ENCODE data around the gene SFTA2. TPM values are rescaled to one million over a fixed set of nuclear protein-coding genes. Genes with fewer than 3 reads are reported as not detected.

Gene SFTA2
- total and polyA plus RNA-seq, 4 experiments from 2014 or later = 0.44 TPM; not detected in 3

DNA sequence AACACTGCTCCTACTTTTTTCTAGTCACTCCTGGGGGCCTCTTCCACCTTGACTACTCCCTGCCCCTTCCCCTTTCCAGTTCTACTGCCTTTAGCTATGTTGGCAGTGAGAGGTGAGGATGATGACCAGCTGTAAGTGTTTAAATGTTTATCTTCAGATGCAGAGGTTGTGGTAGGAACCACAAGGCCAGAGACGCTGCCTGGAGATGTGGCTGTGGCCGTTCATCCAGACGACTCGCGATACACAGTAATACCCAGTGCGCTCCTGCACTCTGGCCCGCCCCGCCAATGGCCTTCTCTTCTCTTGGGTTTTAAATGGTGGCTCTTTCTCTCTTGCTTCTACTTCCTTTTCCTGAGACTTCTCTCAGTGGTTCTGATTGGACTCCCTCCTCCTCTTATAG, 13.3 kb downstream of the SFTA2 start:
- intact Hi-C loops (cut with micrococcal nuclease) = loop anchor here (5.0 kb wide), 1 partner anchor 169 kb away; no protein-coding TSS in a partner anchor
- peaks cover 14% of the 10 kb centered on the region for H3K4me1 ChIP-seq (ENCODE audit: insufficient read depth, low read length)
- no peak overlapping the region for H3K4me3 Mint-ChIP-seq
- H3K27ac Mint-ChIP-seq = no peak overlapping the region
- ChIA-PET CTCF (ENCODE audit: partially characterized antibody) (interaction anchor here (1.1 to 1.3 kb wide), 3 partner anchors 90 to 161 kb away, joined by 3 read pairs; no protein-coding TSS in a partner anchor), POLR2A (ENCODE audit: partially characterized antibody) (no interaction called here)
- no peaks in the 10 kb centered on the region for H3K9me3 Mint-ChIP-seq
- peaks cover 48% of the 10 kb centered on the region for H3K36me3 ChIP-seq (ENCODE audit: insufficient read depth, low read length)
- H3K27me3 Mint-ChIP-seq = no peaks in the 10 kb centered on the region
- H3K36me3 Mint-ChIP-seq = peaks cover 40 to 70% of the 10 kb centered on the region in 2 donors
- no peaks in the 10 kb centered on the region for H3K9me3 ChIP-seq (ENCODE audit: control insufficient read depth in 1 of 2, low read length in 2 of 2)
- peaks cover 18 to 31% (median 25%) of the 10 kb centered on the region in 4 donors for H3K4me1 Mint-ChIP-seq
- no peak overlapping the region for H3K4me3 ChIP-seq (ENCODE audit: low read length in 2 of 2)
- no peak overlapping the region for H3K27ac ChIP-seq (ENCODE audit: low read depth, low read length)
- no peak for DNase-seq
- H3K27me3 ChIP-seq (ENCODE audit: insufficient read depth, low read length) = no peaks in the 10 kb centered on the region

DNA sequence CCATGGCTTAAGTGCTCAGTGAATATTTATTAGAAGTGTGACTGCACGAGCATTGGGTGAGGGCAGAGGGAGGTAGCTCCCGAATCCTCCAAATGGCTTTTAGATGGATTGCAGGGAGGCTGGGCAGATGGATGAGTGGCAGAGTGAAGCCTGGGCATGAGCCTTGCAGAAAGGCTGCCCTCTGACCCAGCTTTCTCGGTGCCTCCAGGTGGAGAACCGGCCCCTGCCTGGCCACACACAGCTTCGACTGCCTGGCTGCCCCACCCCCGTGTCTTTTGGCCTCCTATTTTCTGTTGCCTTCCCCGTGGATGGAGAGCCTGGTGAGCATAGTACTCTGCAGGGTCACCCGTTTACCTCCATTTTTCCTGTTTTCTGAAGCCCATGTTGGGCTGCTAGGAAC, 14.5 kb downstream of the SFTA2 start:
- ChIA-PET POLR2A (ENCODE audit: partially characterized antibody) (interaction anchor here (1.3 kb wide), 1 partner anchor 10 kb away, joined by 5 read pairs; the partner anchor contains the start of gene GTF2H4), CTCF (ENCODE audit: partially characterized antibody) (interaction anchor here (1.3 to 1.4 kb wide), 2 partner anchors 10 to 162 kb away, joined by 3 to 6 read pairs; partner anchors contain the start of gene GTF2H4)
- H3K4me1 ChIP-seq (ENCODE audit: insufficient read depth, low read length) = peaks cover 21% of the 10 kb centered on the region
- H3K27me3 ChIP-seq (ENCODE audit: insufficient read depth, low read length) = no peaks in the 10 kb centered on the region
- Mint-ChIP-seq H3K36me3 (peaks cover 40 to 62% of the 10 kb centered on the region in 2 donors), H3K4me3 (peak overlapping the region in 1 of 8 donors; percentile 12), H3K9me3 (no peaks in the 10 kb centered on the region), H3K27me3 (no peaks in the 10 kb centered on the region), H3K27ac (peak overlapping the region in 1 of 7 donors; percentile 35), H3K4me1 (peaks cover 22 to 42% (median 31%) of the 10 kb centered on the region in 4 donors)
- no peaks in the 10 kb centered on the region for H3K9me3 ChIP-seq (ENCODE audit: control insufficient read depth in 1 of 2, low read length in 2 of 2)
- no peak overlapping the region for H3K4me3 ChIP-seq (ENCODE audit: low read length in 2 of 2)
- intact Hi-C loops (cut with micrococcal nuclease) = loop anchor here (5.0 kb wide), 1 partner anchor 170 kb away; no protein-coding TSS in a partner anchor
- no peak overlapping the region for H3K27ac ChIP-seq (ENCODE audit: low read depth, low read length)
- no peak for DNase-seq
- H3K36me3 ChIP-seq (ENCODE audit: insufficient read depth, low read length) = peaks cover 41% of the 10 kb centered on the region

DNA sequence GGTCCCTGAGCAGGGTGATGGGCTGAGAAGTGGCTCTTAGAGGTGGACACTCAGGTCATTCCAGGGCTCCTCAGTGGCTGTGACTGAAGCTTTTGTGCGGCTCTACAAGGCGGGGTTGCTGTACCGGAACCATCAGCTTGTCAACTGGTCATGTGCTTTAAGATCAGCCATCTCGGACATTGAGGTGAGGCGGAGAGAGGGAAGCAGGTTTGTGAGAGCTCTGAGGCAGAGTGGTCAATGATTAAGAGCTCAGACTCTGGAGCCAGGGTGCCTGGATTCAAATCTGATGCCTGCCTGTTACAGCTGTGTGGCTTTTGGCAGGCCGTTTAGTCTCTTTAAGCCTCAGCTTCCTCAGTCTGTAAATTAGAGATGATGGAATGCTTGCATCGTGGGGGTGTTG, 14.9 kb downstream of the SFTA2 start:
- H3K36me3 ChIP-seq (ENCODE audit: insufficient read depth, low read length) = peaks cover 37% of the 10 kb centered on the region
- no peak overlapping the region for H3K4me3 Mint-ChIP-seq
- CTCF ChIA-PET (ENCODE audit: partially characterized antibody) = interaction anchor here (1.4 to 1.8 kb wide), 4 partner anchors 9 to 241 kb away, joined by 4 to 7 read pairs (median 6); partner anchors contain the start of genes CCHCR1, GTF2H4 and TCF19

DNA sequence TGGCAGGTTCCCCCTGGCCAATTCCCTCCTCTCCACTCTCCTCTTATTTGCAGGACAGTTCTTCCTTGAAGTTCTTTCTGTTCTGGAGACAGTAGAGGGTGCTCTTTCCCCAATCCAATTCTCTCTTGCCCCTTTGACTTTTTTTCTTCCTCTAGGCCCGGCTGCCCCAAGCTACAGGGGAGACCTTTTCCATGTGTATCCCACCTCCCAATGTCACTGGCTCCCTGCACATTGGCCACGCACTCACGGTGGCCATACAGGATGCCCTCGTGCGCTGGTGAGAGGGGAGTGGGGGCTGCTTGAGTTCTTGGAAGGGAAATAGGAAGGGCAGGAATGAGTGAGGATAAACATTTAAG, 16.4 kb downstream of the SFTA2 start:
- Mint-ChIP-seq H3K4me3 (peak overlapping the region; percentile 75 to 96 (median 95)), H3K9me3 (no peaks in the 10 kb centered on the region), H3K4me1 (peaks cover 22 to 46% (median 34%) of the 10 kb centered on the region in 4 donors), H3K27ac (peak overlapping the region; percentile 13 to 87 (median 80)), H3K36me3 (peaks cover 45 to 61% of the 10 kb centered on the region in 2 donors), H3K27me3 (no peaks in the 10 kb centered on the region)
- H3K4me1 ChIP-seq (ENCODE audit: insufficient read depth, low read length) = peaks cover 21% of the 10 kb centered on the region
- intact Hi-C loops (cut with micrococcal nuclease) = loop anchor here (1.0 to 5.0 kb wide), 2 partner anchors 172 to 213 kb away; no protein-coding TSS in a partner anchor
- no peak overlapping the region for H3K4me3 ChIP-seq (ENCODE audit: low read length in 2 of 2)
- H3K27ac ChIP-seq (ENCODE audit: low read depth, low read length) = no peak overlapping the region
- POLR2A ChIA-PET (ENCODE audit: partially characterized antibody) = interaction anchor here (1.1 to 3.3 kb wide), 3 partner anchors 10 to 199 kb away, joined by 3 to 11 read pairs (median 4); partner anchors contain the start of gene PSORS1C1
- peak in 4 of 5 donors; percentile 10 to 39 (median 24) for DNase-seq
- H3K36me3 ChIP-seq (ENCODE audit: insufficient read depth, low read length) = peaks cover 23% of the 10 kb centered on the region
- no peaks in the 10 kb centered on the region for H3K9me3 ChIP-seq (ENCODE audit: control insufficient read depth in 1 of 2, low read length in 2 of 2)
- H3K27me3 ChIP-seq (ENCODE audit: insufficient read depth, low read length) = no peaks in the 10 kb centered on the region
- CTCF ChIA-PET (ENCODE audit: partially characterized antibody) = interaction anchor here (0.6 to 4.9 kb wide), 19 partner anchors 9 to 242 kb away, joined by 3 to 34 read pairs (median 4); partner anchors contain the start of genes CCHCR1 and TCF19

More for the DNA sequence above, 14.9 kb downstream of the SFTA2 start:
- DNase-seq = no peak
- Histone ChIP-seq H3K27me3 (ENCODE audit: insufficient read depth, low read length) (no peaks in the 10 kb centered on the region), H3K9me3 (ENCODE audit: control insufficient read depth in 1 of 2, low read length in 2 of 2) (no peaks in the 10 kb centered on the region), H3K4me1 (ENCODE audit: insufficient read depth, low read length) (peaks cover 21% of the 10 kb centered on the region), H3K27ac (ENCODE audit: low read depth, low read length) (no peak overlapping the region), H3K4me3 (ENCODE audit: low read length in 2 of 2) (no peak overlapping the region)
- intact Hi-C loops (cut with micrococcal nuclease) = loop anchor here (5.0 kb wide), 1 partner anchor 170 kb away; no protein-coding TSS in a partner anchor
- no peaks in the 10 kb centered on the region for H3K9me3 Mint-ChIP-seq
- H3K27me3 Mint-ChIP-seq = no peaks in the 10 kb centered on the region
- H3K4me1 Mint-ChIP-seq = peaks cover 22 to 46% (median 32%) of the 10 kb centered on the region in 4 donors
- POLR2A ChIA-PET (ENCODE audit: partially characterized antibody) = interaction anchor here (1.3 kb wide), 1 partner anchor 9 kb away, joined by 5 read pairs; the partner anchor contains the start of gene GTF2H4
- H3K36me3 Mint-ChIP-seq = peaks cover 38 to 62% of the 10 kb centered on the region in 2 donors
- H3K27ac Mint-ChIP-seq = peak overlapping the region in 1 of 7 donors; percentile 39

DNA sequence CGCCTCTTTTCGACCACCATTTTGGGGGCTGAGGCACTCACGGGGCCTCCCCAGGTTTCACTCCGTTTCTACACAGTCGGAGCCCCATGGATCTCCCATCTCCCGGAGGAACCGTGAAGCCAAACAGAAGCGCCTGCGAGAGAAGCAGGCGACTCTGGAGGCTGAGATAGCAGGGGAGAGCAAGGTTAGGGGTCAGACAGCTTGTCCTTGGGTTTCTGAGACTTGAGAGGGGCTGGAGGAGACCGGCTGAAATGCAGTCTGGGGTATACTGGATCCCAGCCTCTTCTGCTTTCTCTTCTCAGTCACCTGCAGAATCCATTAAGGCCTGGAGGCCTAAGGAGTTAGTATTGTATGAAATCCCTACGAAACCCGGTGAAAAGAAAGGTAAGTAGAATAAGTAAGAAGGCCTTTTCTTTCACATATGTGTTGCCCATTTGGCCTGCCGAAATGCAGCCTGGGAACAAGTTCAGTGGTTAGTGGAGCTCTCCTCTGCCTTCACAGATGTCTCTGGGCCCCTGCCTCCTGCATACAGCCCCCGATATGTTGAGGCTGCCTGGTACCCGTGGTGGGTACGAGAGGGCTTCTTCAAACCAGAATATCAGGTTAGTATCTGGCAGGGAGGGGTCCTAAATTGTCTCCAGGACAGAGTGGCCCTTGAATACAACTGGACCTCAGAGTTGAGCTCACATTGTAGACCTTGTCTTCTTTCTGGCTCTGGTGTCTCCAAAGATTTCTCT, 16.9 kb downstream of the SFTA2 start:
- no peaks in the 10 kb centered on the region for H3K27me3 ChIP-seq (ENCODE audit: insufficient read depth, low read length)
- H3K36me3 ChIP-seq (ENCODE audit: insufficient read depth, low read length) = peaks cover 19% of the 10 kb centered on the region
- CTCF ChIA-PET (ENCODE audit: partially characterized antibody) = interaction anchor here (1.0 to 4.9 kb wide), 16 partner anchors 19 to 204 kb away, joined by 3 to 34 read pairs (median 4); no protein-coding TSS in a partner anchor
- POLR2A ChIA-PET (ENCODE audit: partially characterized antibody) = interaction anchor here (1.0 to 3.3 kb wide), 8 partner anchors 10 to 301 kb away, joined by 3 to 13 read pairs (median 6); partner anchors contain the start of genes DDR1, MRPS18B, PPP1R10 and PSORS1C1
- peak overlapping the region; percentile 83 to 98 (median 90) for H3K27ac Mint-ChIP-seq
- no peaks in the 10 kb centered on the region for H3K27me3 Mint-ChIP-seq
- no peaks in the 10 kb centered on the region for H3K9me3 ChIP-seq (ENCODE audit: control insufficient read depth in 1 of 2, low read length in 2 of 2)
- peak overlapping the region; percentile 77 for H3K27ac ChIP-seq (ENCODE audit: low read depth, low read length)
- intact Hi-C loops (cut with micrococcal nuclease) = loop anchor here (1.0 to 5.0 kb wide), 4 partner anchors 87 to 213 kb away; no protein-coding TSS in a partner anchor
- no peak for DNase-seq
- peaks cover 21% of the 10 kb centered on the region for H3K4me1 ChIP-seq (ENCODE audit: insufficient read depth, low read length)
- H3K4me3 Mint-ChIP-seq = peak overlapping the region; percentile 89 to 96 (median 95)
- peaks cover 22 to 46% (median 34%) of the 10 kb centered on the region in 4 donors for H3K4me1 Mint-ChIP-seq
- peaks cover 41 to 56% of the 10 kb centered on the region in 2 donors for H3K36me3 Mint-ChIP-seq
- peak overlapping the region; percentile 70 to 94 for H3K4me3 ChIP-seq (ENCODE audit: low read length in 2 of 2)
- H3K9me3 Mint-ChIP-seq = no peaks in the 10 kb centered on the region

DNA sequence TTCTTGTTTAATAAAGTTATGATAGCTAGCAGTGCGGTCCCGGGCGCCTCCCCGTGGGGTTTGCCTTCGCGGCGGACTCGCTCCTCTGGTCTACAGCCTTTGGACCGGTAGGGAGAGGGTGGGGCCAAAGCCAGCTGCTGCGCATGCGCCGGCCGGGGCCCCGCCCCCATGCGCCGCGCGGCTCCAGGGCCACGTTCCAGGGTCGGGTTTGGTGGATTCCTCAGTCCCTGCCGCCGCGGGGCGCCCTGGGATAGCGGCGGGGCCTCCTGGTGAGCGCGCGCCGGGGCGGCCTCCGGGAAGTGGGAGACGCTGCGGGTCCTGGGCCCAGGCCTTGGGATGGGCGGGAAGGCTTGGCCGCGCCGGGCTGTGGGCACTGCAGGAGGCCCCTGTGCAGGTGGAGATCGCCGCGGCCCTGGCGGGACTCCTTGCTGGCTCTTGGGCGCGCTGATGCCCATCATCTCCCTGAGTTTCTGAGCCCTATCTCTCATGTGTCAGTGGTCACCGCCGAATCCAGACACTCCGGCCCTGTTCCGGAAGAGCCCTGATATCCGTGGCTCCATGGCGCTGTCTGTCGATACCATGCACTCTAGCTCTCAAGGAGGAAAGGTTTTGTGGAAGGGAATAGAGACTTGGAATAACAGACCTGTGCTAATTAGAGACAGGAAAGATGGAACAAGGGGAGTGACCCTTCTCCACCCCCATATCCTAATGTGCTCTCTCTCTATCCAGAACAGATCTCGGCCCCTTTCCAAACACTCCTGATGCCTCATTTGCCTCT, 17.7 kb downstream of the SFTA2 start, which contains the start of gene VARS2:
Gene VARS2 (plus strand): TSS at position 163 of the 778 bp plus-strand sequence. CDS start 599 bp downstream, at position 762.
- Histone ChIP-seq H3K27me3 (ENCODE audit: insufficient read depth, low read length) (no peaks in the 10 kb centered on the region), H3K27ac (ENCODE audit: low read depth, low read length) (peak within 1 kb of the TSS; percentile 77), H3K9me3 (ENCODE audit: control insufficient read depth in 1 of 2, low read length in 2 of 2) (no peaks in the 10 kb centered on the region), H3K4me3 (ENCODE audit: low read length in 2 of 2) (peak within 1 kb of the TSS; percentile 70 to 94), H3K36me3 (ENCODE audit: insufficient read depth, low read length) (peaks cover 15% of the 10 kb centered on the region), H3K4me1 (ENCODE audit: insufficient read depth, low read length) (peaks cover 21% of the 10 kb centered on the region)
- intact Hi-C loops (cut with micrococcal nuclease) = loop anchor here (1.0 kb wide), 2 partner anchors 86 to 155 kb away; no protein-coding TSS in a partner anchor
- H3K4me1 Mint-ChIP-seq = peaks cover 24 to 47% (median 34%) of the 10 kb centered on the region in 4 donors
- peaks cover 34 to 49% of the 10 kb centered on the region in 2 donors for H3K36me3 Mint-ChIP-seq
- H3K27ac Mint-ChIP-seq = peak within 1 kb of the TSS; percentile 83 to 98 (median 94)
- ChIA-PET CTCF (ENCODE audit: partially characterized antibody) (interaction anchor here (0.8 to 4.9 kb wide), 21 partner anchors 11 to 461 kb away, joined by 3 to 34 read pairs (median 4); partner anchors contain the start of genes IER3 and PSORS1C1), POLR2A (ENCODE audit: partially characterized antibody) (interaction anchor here (0.6 to 3.3 kb wide), 19 partner anchors 9 to 1026 kb away, joined by 3 to 13 read pairs (median 4); partner anchors contain the start of genes DDR1, MRPS18B, PPP1R10 and PSORS1C1)
- DNase-seq = peak; percentile 86 to 92 (median 89)
- H3K9me3 Mint-ChIP-seq = no peaks in the 10 kb centered on the region
- H3K4me3 Mint-ChIP-seq = peak within 1 kb of the TSS; percentile 89 to 96 (median 95)
- no peaks in the 10 kb centered on the region for H3K27me3 Mint-ChIP-seq
